GM19238 (cell line): ENCODE results near the gene ARRB1.

Experiments
- DNase-seq: peaks from one replicate; pipeline ENCODE4 v3.0.0; 2011; ENCODE audit warnings: low spot score; ENCODE audit not compliant: insufficient read length

ARRB1 gene

GRCh38 chr11:75260396-75261170, 90.9 kb downstream of the ARRB1 start:
- no peak for DNase-seq

GRCh38 chr11:75254326-75254725, 97.1 kb downstream of the ARRB1 start:
- DNase-seq, result no peak

GRCh38 chr11:75249704-75250103, 101.8 kb downstream of the ARRB1 start:
- no peak for DNase-seq

- no peak for DNase-seq
These were observed 102.6 kb downstream of the ARRB1 start for GRCh38 chr11:75248924-75249256.

GRCh38 chr11:75246671-75247350, 104.7 kb downstream of the ARRB1 start:
- DNase-seq, result no peak

- no peak for DNase-seq
These were observed 105.3 kb downstream of the ARRB1 start for GRCh38 chr11:75246006-75246670.

- no peak for DNase-seq
These were observed 106.0 kb downstream of the ARRB1 start for GRCh38 chr11:75245356-75246005.

- no peak for DNase-seq
These were observed 107.2 kb downstream of the ARRB1 start for GRCh38 chr11:75244052-75244814.

- no peak for DNase-seq
These were observed 108.5 kb downstream of the ARRB1 start for GRCh38 chr11:75242722-75243600.

- no peak for DNase-seq
These were observed 109.4 kb downstream of the ARRB1 start for GRCh38 chr11:75241906-75242644.

- peak; percentile 97 for DNase-seq
These were observed 110.2 kb downstream of the ARRB1 start for GRCh38 chr11:75241036-75241905.

GRCh38 chr11:75240311-75241035, 111.0 kb downstream of the ARRB1 start, which contains the start of gene TPBGL:
Gene TPBGL, plus strand, starts transcription at chr11:75240774. Its CDS starts 276 bp downstream, at chr11:75241050.
- no peak for DNase-seq

- DNase-seq, result no peak
These were observed 111.8 kb downstream of the ARRB1 start for GRCh38 chr11:75239531-75240290.

GRCh38 chr11:75238595-75239440, 112.6 kb downstream of the ARRB1 start:
- DNase-seq, result no peak

- no peak for DNase-seq
These were observed 114.4 kb downstream of the ARRB1 start for GRCh38 chr11:75237050-75237449.

- DNase-seq, result no peak
These were observed 115.4 kb downstream of the ARRB1 start for GRCh38 chr11:75236062-75236461.
